Activated CD4-positive, alpha-beta T cell treated with anti-CD3 and anti-CD28 coated beads, Interleukin-10, Interleukin-2, amounts not matched to agents 100 ng/mL and 50 ng/mL, durations not matched to agents 16 hours and 8 hours (primary cell): ENCODE results near the gene GNG14.
"Not testable (repeated sequence)": the region's sequence is repeated elsewhere in the genome, so short reads cannot be mapped to it uniquely, and the experiment has no call there.

Experiments used
- DNase-seq: peaks from one replicate; pipeline ENCODE4 v3.0.0-alpha.2; 2020

The GNG14 gene

GRCh38 chr19:12687496-12688196 lies at the start of gene GNG14:
TSS of gene GNG14 (plus strand) at chr19:12687998. CDS start at chr19:12688049, 51 bp downstream.
- DNase-seq: no peak

GRCh38 chr19:12638611-12639182 lies 49.1 kb upstream of the GNG14 start:
- no peak for DNase-seq

DNA sequence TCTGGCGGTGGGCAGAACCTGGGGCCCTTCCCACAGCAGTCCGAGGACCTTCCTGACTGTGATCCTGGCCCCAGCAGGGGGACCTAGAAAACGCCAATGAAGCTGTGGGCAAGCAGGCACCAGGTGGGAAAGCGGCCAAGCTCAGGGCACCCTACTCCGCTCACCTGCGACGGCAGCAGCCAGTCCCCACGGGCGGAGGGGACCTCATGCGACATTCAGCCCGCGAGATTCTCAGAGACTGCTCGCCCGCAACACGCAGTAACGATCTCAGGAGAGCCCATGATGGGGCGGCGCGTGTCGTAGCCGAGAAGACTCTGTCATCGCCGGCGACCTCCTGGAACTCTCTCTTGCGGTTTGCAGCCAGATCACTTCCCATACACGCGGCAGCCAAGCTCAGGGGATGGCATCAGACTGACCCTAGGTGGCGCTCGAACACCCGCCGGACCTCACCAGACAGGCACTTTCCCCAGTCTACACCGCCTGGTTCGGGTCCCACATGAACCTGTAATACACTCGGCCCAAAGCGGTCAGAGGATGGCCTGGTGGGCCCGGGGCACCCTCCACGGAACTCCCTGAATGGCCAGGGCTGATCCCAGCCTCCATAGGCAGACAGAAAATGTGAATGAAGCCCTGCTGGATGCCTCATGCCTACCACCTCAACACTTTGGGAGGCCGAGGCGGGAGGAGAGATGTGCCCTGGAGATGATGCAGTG lies 47.7 kb upstream of the GNG14 start:
- peak; percentile 90 for DNase-seq

DNA sequence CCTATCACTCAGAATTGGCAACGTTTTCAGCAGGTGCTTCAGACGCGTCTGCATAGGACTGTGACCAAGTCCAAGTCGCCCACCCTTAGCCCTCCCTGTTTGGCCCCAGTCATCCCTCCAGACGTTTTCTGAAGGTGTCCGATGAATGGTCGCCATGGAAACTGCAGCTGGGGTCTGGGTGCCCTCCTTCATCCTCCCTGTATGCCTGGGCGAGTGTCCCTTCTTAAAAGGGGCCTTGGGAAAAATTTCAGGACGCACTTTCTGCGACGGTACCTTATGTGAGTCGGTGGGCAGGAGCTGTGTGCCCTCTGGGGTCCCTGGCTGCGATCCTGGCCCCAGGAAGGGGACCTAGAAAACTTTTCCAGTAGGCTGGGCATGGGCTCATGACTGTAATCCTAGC lies 46.3 kb upstream of the GNG14 start:
- DNase-seq: no peak

DNA sequence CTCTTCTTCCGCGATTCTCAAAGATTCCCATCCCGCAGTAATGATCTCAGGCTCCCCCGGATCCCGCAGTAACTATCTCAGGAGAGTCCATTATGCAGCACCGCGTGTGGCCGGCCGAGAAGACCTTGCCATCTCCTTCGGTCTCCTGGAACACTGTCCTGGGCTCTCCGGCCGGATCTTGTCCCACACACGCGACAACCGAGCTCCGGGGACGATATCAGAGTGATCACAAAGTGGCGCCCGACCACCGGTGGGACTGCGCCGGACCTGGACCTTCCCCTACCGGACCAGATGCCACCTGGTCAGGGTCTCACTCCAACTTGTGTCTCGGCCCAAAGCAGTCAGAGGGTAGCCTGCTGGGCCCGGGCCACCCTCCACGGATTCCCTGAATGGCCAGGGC lies 45.3 kb upstream of the GNG14 start:
- no peak for DNase-seq

- DNase-seq: not testable (repeated sequence)
Observed at GRCh38 chr19:12643716-12644115, 44.1 kb upstream of the GNG14 start.

- no peak for DNase-seq
Observed at GRCh38 chr19:12646551-12646950, 41.2 kb upstream of the GNG14 start.

DNA sequence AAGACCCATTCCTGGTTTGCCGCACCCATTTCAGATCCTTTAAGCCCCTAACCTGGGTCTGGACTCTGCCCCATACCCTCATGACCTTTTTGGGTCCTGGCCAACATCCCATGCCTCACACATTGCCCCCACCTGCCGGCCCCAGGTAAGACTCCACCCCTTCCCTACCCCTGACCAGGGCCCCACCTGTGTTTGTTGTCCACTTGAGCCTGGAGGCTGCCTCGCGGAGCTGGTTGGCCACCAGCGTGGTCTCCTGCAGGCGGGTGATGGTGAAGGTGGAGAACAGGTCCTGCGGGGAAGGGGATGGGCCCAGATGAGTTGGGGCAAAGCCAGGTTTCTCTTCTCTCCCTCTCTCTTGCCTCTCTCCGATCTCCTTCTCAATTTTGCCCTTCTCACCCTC lies 40.8 kb upstream of the GNG14 start:
- no peak for DNase-seq

- peak; percentile 34 for DNase-seq
Observed at GRCh38 chr19:12647490-12648071, 40.2 kb upstream of the GNG14 start.

DNA sequence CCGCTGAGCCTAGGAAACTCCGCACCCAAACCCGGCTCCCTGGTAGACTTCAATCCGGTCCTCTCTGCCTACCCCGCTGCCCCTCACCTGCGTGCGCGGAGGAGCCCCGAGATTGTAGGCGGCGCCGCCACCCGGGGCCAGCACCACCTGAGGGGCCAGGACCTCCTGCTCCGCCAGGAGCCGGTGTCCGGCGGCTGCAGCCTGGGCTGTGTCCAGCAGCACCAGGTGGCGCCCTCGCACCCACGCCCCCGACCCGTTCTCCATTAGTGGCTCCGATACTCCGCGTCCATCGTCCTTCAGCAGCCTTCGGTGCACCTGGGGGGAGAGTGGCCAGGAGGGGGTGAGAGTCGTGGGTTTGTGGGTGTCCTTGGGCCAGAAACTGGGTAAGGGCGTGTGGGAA lies 39.7 kb upstream of the GNG14 start:
- no peak for DNase-seq

DNA sequence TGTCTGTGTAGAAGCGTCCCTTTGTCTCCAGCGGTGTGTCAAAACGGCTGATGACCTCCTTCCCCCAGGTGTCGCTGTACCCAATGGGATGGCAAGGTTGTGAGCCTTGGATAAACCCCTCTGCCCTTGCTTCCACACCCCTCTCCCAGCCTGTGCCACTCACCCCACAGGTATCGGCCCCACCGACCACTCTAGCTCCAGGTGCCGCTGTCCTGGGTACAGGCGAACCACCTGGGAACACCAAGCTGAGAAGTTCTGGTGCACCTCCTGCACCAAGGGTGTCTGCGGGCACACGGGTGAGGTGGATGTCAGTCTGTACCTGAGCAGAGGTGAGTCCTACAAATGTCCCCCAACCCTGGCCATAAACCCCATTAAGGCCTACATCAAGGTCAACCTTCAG lies 37.9 kb upstream of the GNG14 start:
- no peak for DNase-seq

GRCh38 chr19:12652219-12652618 lies 35.6 kb upstream of the GNG14 start:
- no peak for DNase-seq

DNA sequence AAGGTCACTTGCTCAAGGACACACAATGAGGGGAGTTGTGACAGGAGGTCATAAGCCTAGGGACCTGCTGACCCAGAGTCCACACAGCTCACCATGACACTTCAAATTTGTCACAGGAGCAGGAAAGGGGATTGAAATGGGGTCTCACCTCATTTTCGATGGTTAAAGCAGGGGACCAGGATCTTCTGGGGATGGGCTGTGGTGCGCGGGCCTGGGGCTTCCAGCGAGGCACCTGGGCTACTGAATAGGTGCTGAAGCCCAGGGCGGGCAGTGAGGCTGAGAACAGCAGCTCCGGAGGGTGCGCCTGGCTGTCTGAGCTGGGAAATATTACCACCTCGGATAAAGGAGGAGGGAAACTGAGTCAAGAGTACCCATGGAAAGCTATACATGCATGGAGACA lies 32.3 kb upstream of the GNG14 start:
- DNase-seq: no peak

DNA sequence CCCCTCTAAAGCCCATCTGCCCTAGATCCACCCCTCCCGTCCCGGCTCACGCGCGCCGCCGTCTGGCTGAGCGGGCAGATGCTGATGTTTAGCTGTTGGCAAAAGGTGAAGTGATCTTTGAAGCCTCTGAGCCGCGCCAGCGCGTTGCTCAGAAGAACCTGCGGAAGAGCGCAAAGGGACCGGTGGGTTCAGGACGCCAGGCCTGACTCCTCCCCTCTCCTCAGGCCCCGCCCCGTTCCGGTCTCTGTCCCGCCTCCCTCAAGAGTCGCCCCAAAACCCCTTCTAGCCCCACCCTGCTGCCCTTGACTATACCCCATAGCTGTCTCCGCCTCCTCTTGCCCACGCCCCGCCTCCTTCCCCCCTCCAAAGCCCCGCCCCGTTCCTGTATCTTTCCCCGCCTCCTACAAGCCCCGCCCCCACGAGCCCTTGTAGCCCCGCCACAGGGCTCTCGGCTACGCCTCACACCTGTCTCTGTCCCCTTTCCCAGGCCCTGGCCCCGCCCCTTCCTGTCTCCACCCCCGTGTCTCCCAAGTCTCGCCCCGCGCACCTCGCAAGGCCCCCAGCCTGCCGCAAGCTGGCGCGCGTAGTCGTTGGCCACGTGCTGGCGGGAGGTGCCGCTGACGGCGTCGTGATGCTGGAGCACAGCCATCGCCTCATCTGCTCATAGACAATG lies 30.8 kb upstream of the GNG14 start:
- peak; percentile 25 for DNase-seq

DNA sequence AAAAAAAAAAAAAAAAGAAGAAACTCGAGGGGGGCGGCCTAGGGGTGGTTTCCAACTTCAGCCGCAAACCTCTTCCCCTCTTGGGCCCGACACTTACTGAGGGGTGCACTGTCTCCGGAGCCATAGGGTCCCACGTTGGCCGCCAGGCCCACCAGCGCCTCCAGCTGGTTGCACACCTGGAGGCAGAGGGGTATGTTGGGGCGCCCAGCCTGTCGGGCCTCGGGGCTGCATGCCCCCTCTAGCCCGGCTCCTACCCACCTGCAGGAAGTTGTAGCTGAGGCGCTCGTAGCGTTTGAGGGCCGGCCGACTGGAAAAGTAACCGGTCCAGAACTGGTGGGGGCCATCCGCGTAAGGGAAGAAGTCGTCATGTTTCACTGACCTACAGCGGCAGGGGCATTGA lies 29.8 kb upstream of the GNG14 start:
- no peak for DNase-seq

- no peak for DNase-seq
Observed at GRCh38 chr19:12660980-12661379, 26.8 kb upstream of the GNG14 start.

- peak; percentile 28 for DNase-seq
Observed at GRCh38 chr19:12664406-12665280, 23.2 kb upstream of the GNG14 start.

DNA sequence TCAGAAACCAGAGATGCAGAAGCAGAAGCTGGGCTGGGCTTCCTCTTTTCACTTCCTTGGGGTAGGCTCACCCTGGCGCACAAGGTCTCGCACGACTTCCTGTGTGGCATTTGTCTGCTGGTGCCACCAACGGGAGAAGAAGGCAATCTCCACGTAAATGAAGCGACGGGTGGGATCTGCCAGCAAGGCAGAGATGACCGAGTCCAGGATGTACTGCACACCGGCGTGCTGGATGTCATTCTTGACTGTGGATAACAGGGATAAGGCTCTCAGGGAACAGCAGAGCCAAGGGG lies 22.6 kb upstream of the GNG14 start:
- DNase-seq: peak; percentile 85

DNA sequence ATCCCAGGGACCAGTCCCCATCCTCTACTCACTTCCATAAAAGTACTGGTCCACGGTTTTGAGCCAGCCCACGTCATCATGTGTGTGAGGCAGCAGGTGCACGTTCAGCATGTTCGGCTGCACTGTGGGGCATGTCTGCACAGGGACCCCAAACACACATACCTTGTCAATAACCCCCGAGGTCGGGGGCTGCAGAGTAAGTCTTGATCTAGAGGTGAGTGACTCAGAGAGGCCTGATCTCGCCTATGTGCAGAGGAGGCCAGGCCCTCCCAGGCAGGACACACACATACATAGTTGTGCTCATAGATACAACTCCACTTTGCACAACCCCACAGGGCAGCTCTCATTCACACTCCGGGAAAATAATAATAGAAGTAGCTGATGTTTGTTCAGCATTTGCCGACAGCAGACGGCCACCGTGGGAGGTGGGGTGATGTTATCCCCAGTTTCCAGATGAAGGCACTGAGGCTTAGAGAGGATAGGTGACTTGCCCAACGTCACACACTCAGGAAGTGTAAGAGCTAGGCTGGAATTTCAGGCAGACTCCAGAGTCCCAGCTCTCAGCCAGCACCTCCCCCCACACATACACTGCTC lies 22.0 kb upstream of the GNG14 start:
- DNase-seq: peak; percentile 43

GRCh38 chr19:12666265-12667048 lies 21.3 kb upstream of the GNG14 start, which contains the start of the genes MAN2B1 and WDR83:
TSS of gene MAN2B1 (minus strand) at chr19:12666742. CDS start at chr19:12666701, 41 bp downstream.
TSS of gene WDR83 (plus strand) at chr19:12666807. CDS start at chr19:12669791, 2,984 bp downstream.
- DNase-seq: peak; percentile 83

- no peak for DNase-seq
Observed at GRCh38 chr19:12667731-12668302, 20.0 kb upstream of the GNG14 start.
